GM10266 (cell line): ENCODE measurements around the gene PLAAT3.

ENCODE experiments used
- DNase-seq: peaks from one replicate; pipeline ENCODE4 v3.0.0; 2012; ENCODE audit errors: extremely low spot score
- CTCF ChIP-seq: IDR thresholded peaks from 2 replicates; pipeline ENCODE4 v1.5.1; 2012; ENCODE audit warnings: mild to moderate bottlenecking, low read depth; ENCODE audit not compliant: control insufficient read depth, insufficient read depth; ENCODE audit errors: missing control alignments

PLAAT3 gene

GRCh38 chr11:63563201-63564055 is 50.8 kb downstream of the PLAAT3 start, which contains the start of gene PLAAT2:
TSS of gene PLAAT2 (minus strand) at chr11:63563379. CDS start at chr11:63563324, 55 bp downstream.
- no peak for TF ChIP-seq CTCF
- no peak for DNase-seq

GRCh38 chr11:63560506-63561180 is 53.6 kb downstream of the PLAAT3 start:
- TF ChIP-seq CTCF = no peak
- no peak for DNase-seq

- no peak for DNase-seq
- no peak for TF ChIP-seq CTCF
These were observed 55.6 kb downstream of the PLAAT3 start for GRCh38 chr11:63558459-63559157.

GRCh38 chr11:63557570-63557969 is 56.7 kb downstream of the PLAAT3 start:
- DNase-seq = no peak
- no peak for TF ChIP-seq CTCF

- no peak for DNase-seq
- TF ChIP-seq CTCF = no peak
These were observed 57.7 kb downstream of the PLAAT3 start for GRCh38 chr11:63556404-63557013.

GRCh38 chr11:63554877-63555223 is 59.4 kb downstream of the PLAAT3 start:
- no peak for TF ChIP-seq CTCF

More at GRCh38 chr11:63554877-63555223, 59.4 kb downstream of the PLAAT3 start:
- DNase-seq = no peak
